ENCODE measurements around the gene SLCO2A1. TPM values are rescaled to one million over a fixed set of nuclear protein-coding genes. Genes with fewer than 3 reads are reported as not detected.

The SLCO2A1 gene
- total RNA-seq, 1 donor from 2014 or later = not detected

GRCh38 chr3:133962849-133963248 is 66.9 kb downstream of the SLCO2A1 start:
- Mint-ChIP-seq H3K27ac (no peak overlapping the region), H3K4me1 (no peaks in the 10 kb centered on the region), H3K27me3 (no peaks in the 10 kb centered on the region), H3K4me3 (no peak overlapping the region), H3K9me3 (peaks cover 3% of the 10 kb centered on the region), H3K36me3 (ENCODE audit: low read depth) (no peaks in the 10 kb centered on the region)
- intact Hi-C loops (cut with micrococcal nuclease) = no loop called here
- no peak for DNase-seq

GRCh38 chr3:133958071-133958805 is 71.5 kb downstream of the SLCO2A1 start:
- peaks cover 3% of the 10 kb centered on the region for H3K9me3 Mint-ChIP-seq
- no peak overlapping the region for H3K4me3 Mint-ChIP-seq
- intact Hi-C loops (cut with micrococcal nuclease) = no loop called here
- no peaks in the 10 kb centered on the region for H3K4me1 Mint-ChIP-seq
- DNase-seq = no peak
- no peaks in the 10 kb centered on the region for H3K36me3 Mint-ChIP-seq (ENCODE audit: low read depth)
- H3K27me3 Mint-ChIP-seq = peaks cover 1% of the 10 kb centered on the region
- no peak overlapping the region for H3K27ac Mint-ChIP-seq

GRCh38 chr3:133956982-133957381 is 72.7 kb downstream of the SLCO2A1 start:
- intact Hi-C loops (cut with micrococcal nuclease) = no loop called here
- H3K27me3 Mint-ChIP-seq = peaks cover 1% of the 10 kb centered on the region
- no peak for DNase-seq
- H3K36me3 Mint-ChIP-seq (ENCODE audit: low read depth) = no peaks in the 10 kb centered on the region
- H3K9me3 Mint-ChIP-seq = peaks cover 3% of the 10 kb centered on the region
- no peak overlapping the region for H3K4me3 Mint-ChIP-seq
- H3K27ac Mint-ChIP-seq = no peak overlapping the region
- H3K4me1 Mint-ChIP-seq = no peaks in the 10 kb centered on the region

- DNase-seq = no peak
- Mint-ChIP-seq H3K4me1 (no peaks in the 10 kb centered on the region), H3K9me3 (peaks cover 3% of the 10 kb centered on the region), H3K36me3 (ENCODE audit: low read depth) (no peaks in the 10 kb centered on the region), H3K4me3 (no peak overlapping the region), H3K27ac (no peak overlapping the region), H3K27me3 (peaks cover 1% of the 10 kb centered on the region)
- intact Hi-C loops (cut with micrococcal nuclease) = no loop called here
These were observed 73.4 kb downstream of the SLCO2A1 start for GRCh38 chr3:133956353-133956752.

- Mint-ChIP-seq H3K27ac (no peak overlapping the region), H3K9me3 (peaks cover 3% of the 10 kb centered on the region), H3K36me3 (ENCODE audit: low read depth) (no peaks in the 10 kb centered on the region), H3K4me1 (no peaks in the 10 kb centered on the region), H3K27me3 (peaks cover 1% of the 10 kb centered on the region), H3K4me3 (no peak overlapping the region)
- intact Hi-C loops (cut with micrococcal nuclease) = no loop called here
- no peak for DNase-seq
These were observed 73.8 kb downstream of the SLCO2A1 start for GRCh38 chr3:133955892-133956291.

- H3K4me3 Mint-ChIP-seq = no peak overlapping the region
- no peaks in the 10 kb centered on the region for H3K4me1 Mint-ChIP-seq
- H3K36me3 Mint-ChIP-seq (ENCODE audit: low read depth) = no peaks in the 10 kb centered on the region
- no peak overlapping the region for H3K27ac Mint-ChIP-seq
- DNase-seq = no peak
- intact Hi-C loops (cut with micrococcal nuclease) = no loop called here
- H3K9me3 Mint-ChIP-seq = no peaks in the 10 kb centered on the region
- peaks cover 6% of the 10 kb centered on the region for H3K27me3 Mint-ChIP-seq
These were observed 74.9 kb downstream of the SLCO2A1 start for GRCh38 chr3:133954717-133955360.

GRCh38 chr3:133953297-133953696 is 76.4 kb downstream of the SLCO2A1 start:
- intact Hi-C loops (cut with micrococcal nuclease) = no loop called here
- Mint-ChIP-seq H3K27ac (no peak overlapping the region), H3K9me3 (no peaks in the 10 kb centered on the region), H3K4me1 (no peaks in the 10 kb centered on the region), H3K27me3 (peaks cover 6% of the 10 kb centered on the region), H3K4me3 (no peak overlapping the region), H3K36me3 (ENCODE audit: low read depth) (no peaks in the 10 kb centered on the region)
- DNase-seq = no peak

- H3K4me3 Mint-ChIP-seq = no peak overlapping the region
- H3K27me3 Mint-ChIP-seq = peaks cover 8% of the 10 kb centered on the region
- H3K27ac Mint-ChIP-seq = no peak overlapping the region
- H3K36me3 Mint-ChIP-seq (ENCODE audit: low read depth) = no peaks in the 10 kb centered on the region
- DNase-seq = no peak
- intact Hi-C loops (cut with micrococcal nuclease) = no loop called here
- peaks cover 4% of the 10 kb centered on the region for H3K4me1 Mint-ChIP-seq
- H3K9me3 Mint-ChIP-seq = no peaks in the 10 kb centered on the region
These were observed 80.3 kb downstream of the SLCO2A1 start for GRCh38 chr3:133949438-133949837.

- no peaks in the 10 kb centered on the region for H3K36me3 Mint-ChIP-seq (ENCODE audit: low read depth)
- DNase-seq = no peak
- H3K4me1 Mint-ChIP-seq = peaks cover 4% of the 10 kb centered on the region
- H3K27me3 Mint-ChIP-seq = peaks cover 8% of the 10 kb centered on the region
- H3K4me3 Mint-ChIP-seq = no peak overlapping the region
- H3K27ac Mint-ChIP-seq = no peak overlapping the region
- H3K9me3 Mint-ChIP-seq = no peaks in the 10 kb centered on the region
- intact Hi-C loops (cut with micrococcal nuclease) = no loop called here
These were observed 80.7 kb downstream of the SLCO2A1 start for GRCh38 chr3:133948996-133949395.

GRCh38 chr3:133948131-133948810 is 81.5 kb downstream of the SLCO2A1 start:
- intact Hi-C loops (cut with micrococcal nuclease) = no loop called here
- Mint-ChIP-seq H3K27ac (no peak overlapping the region), H3K4me1 (peaks cover 4% of the 10 kb centered on the region), H3K9me3 (no peaks in the 10 kb centered on the region), H3K36me3 (ENCODE audit: low read depth) (no peaks in the 10 kb centered on the region), H3K4me3 (no peak overlapping the region), H3K27me3 (peaks cover 8% of the 10 kb centered on the region)
- DNase-seq = no peak

- H3K27ac Mint-ChIP-seq = no peak overlapping the region
- H3K4me1 Mint-ChIP-seq = peaks cover 10% of the 10 kb centered on the region
- intact Hi-C loops (cut with micrococcal nuclease) = no loop called here
- H3K36me3 Mint-ChIP-seq (ENCODE audit: low read depth) = no peaks in the 10 kb centered on the region
- no peak for DNase-seq
- no peak overlapping the region for H3K4me3 Mint-ChIP-seq
- peaks cover 6% of the 10 kb centered on the region for H3K27me3 Mint-ChIP-seq
- no peaks in the 10 kb centered on the region for H3K9me3 Mint-ChIP-seq
These were observed 84.2 kb downstream of the SLCO2A1 start for GRCh38 chr3:133945381-133946095.

GRCh38 chr3:133944641-133945380 is 84.9 kb downstream of the SLCO2A1 start:
- DNase-seq = no peak
- intact Hi-C loops (cut with micrococcal nuclease) = no loop called here
- H3K4me1 Mint-ChIP-seq = peaks cover 10% of the 10 kb centered on the region
- H3K4me3 Mint-ChIP-seq = no peak overlapping the region
- H3K36me3 Mint-ChIP-seq (ENCODE audit: low read depth) = no peaks in the 10 kb centered on the region
- H3K27me3 Mint-ChIP-seq = peaks cover 5% of the 10 kb centered on the region
- no peak overlapping the region for H3K27ac Mint-ChIP-seq
- H3K9me3 Mint-ChIP-seq = no peaks in the 10 kb centered on the region

- Mint-ChIP-seq H3K4me1 (peaks cover 10% of the 10 kb centered on the region), H3K36me3 (ENCODE audit: low read depth) (no peaks in the 10 kb centered on the region), H3K4me3 (no peak overlapping the region), H3K9me3 (no peaks in the 10 kb centered on the region), H3K27ac (no peak overlapping the region), H3K27me3 (peaks cover 5% of the 10 kb centered on the region)
- intact Hi-C loops (cut with micrococcal nuclease) = no loop called here
- no peak for DNase-seq
These were observed 85.5 kb downstream of the SLCO2A1 start for GRCh38 chr3:133944181-133944580.
